OCI-LY1 (cell line): ENCODE data around the gene PLEKHG3.

Experiments used
- H2AFZ ChIP-seq: fragments of 200-600 bp; sonication (generic), shearing (Covaris generic); 2 replicates; pipeline ENCODE4 v1.6.0; 2014; ENCODE audit warnings: antibody characterized with exemption, mild to moderate bottlenecking, low read length
- H3F3A ChIP-seq: fragments of 200-600 bp; sonication (generic), shearing (Covaris generic); 2 replicates; pipeline ENCODE4 v1.6.0; 2014; ENCODE audit warnings: mild to moderate bottlenecking, antibody characterized with exemption, low read length, moderate library complexity; ENCODE audit not compliant: insufficient read depth
- H3K27ac ChIP-seq: fragments of 200-600 bp; sonication (generic); 2 replicates; pipeline ENCODE4 v1.5.1; 2014; ENCODE audit warnings: low read length, mixed run types, mild to moderate bottlenecking, low read depth; ENCODE audit not compliant: poor library complexity, severe bottlenecking
- H3K27me3 ChIP-seq: fragments of 200-600 bp; sonication (generic); 2 replicates; pipeline ENCODE4 v1.6.0; 2014; ENCODE audit warnings: antibody characterized with exemption, mild to moderate bottlenecking, low read length, moderate library complexity; ENCODE audit not compliant: insufficient read depth
- H3K36me3 ChIP-seq: fragments of 200-600 bp; sonication (generic); 2 replicates; pipeline ENCODE4 v1.6.1; 2014; ENCODE audit warnings: mild to moderate bottlenecking, antibody characterized with exemption, low read length, moderate library complexity, mixed read lengths; ENCODE audit not compliant: insufficient read depth
- H3K4me1 ChIP-seq: fragments of 200-600 bp; sonication (generic); 2 replicates; pipeline ENCODE4 v1.5.1; 2014; ENCODE audit warnings: mild to moderate bottlenecking, low read length, moderate library complexity; ENCODE audit not compliant: insufficient read depth, severe bottlenecking
- H3K4me2 ChIP-seq: fragments of 200-600 bp; sonication (generic), shearing (Covaris generic); 2 replicates; pipeline ENCODE4 v1.6.1; 2014; ENCODE audit warnings: low read length
- H3K4me3 ChIP-seq: fragments of 200-600 bp; sonication (generic); 2 replicates; pipeline ENCODE4 v1.5.1; 2014; ENCODE audit warnings: low read length, low read depth, mild to moderate bottlenecking, mixed read lengths; ENCODE audit not compliant: poor library complexity, severe bottlenecking
- H3K79me2 ChIP-seq: fragments of 200-600 bp; shearing (Covaris generic); 2 replicates; pipeline ENCODE4 v1.6.1; 2016; ENCODE audit warnings: mixed run types, low read length, mixed read lengths; ENCODE audit not compliant: insufficient read depth
- H3K9ac ChIP-seq: fragments of 200-600 bp; sonication (generic), shearing (Covaris generic); 2 replicates; pipeline ENCODE4 v1.6.1; 2014; ENCODE audit warnings: mild to moderate bottlenecking, low read length, mixed read lengths
- H3K9me2 ChIP-seq: fragments of 200-600 bp; sonication (generic), shearing (Covaris generic); 2 replicates; pipeline ENCODE4 v1.6.1; 2014; ENCODE audit warnings: low read depth, mild to moderate bottlenecking, low read length, mixed read lengths
- H3K9me3 ChIP-seq: fragments of 200-600 bp; shearing (Covaris generic); 2 replicates; pipeline ENCODE4 v1.6.1; 2014; ENCODE audit warnings: low read length, mixed read lengths
- H4K20me1 ChIP-seq: fragments of 200-600 bp; sonication (generic), shearing (Covaris generic); 2 replicates; pipeline ENCODE4 v1.6.0; 2016; ENCODE audit warnings: mild to moderate bottlenecking, low read length; ENCODE audit not compliant: insufficient read depth
- CTCF ChIP-seq: fragments of 200-600 bp; sonication (generic), shearing (Covaris generic); IDR thresholded peaks from 2 replicates; pipeline ENCODE4 v1.5.1; 2017; ENCODE audit warnings: mild to moderate bottlenecking, antibody characterized with exemption, low read length, moderate library complexity, mixed read lengths
- EZH2 ChIP-seq: fragments of 200-600 bp; sonication (generic), shearing (Covaris generic); IDR thresholded peaks from 2 replicates; pipeline ENCODE4 v1.8.0; 2017; ENCODE audit warnings: borderline replicate concordance, mixed run types, mild to moderate bottlenecking, antibody characterized with exemption, low read length, moderate library complexity, mixed read lengths

The PLEKHG3 gene

GRCh38 chr14:64778104-64778754 lies 74.0 kb downstream of the PLEKHG3 start:
- no peaks in the 10 kb centered on the region for H3K79me2 ChIP-seq
- peaks cover 14% of the 10 kb centered on the region for H3K27me3 ChIP-seq
- H3K4me3 ChIP-seq, result no peak overlapping the region
- no peak overlapping the region for H3K9ac ChIP-seq
- no peak overlapping the region for H3K4me2 ChIP-seq
- no peak overlapping the region for H3K27ac ChIP-seq
- no peaks in the 10 kb centered on the region for H3K4me1 ChIP-seq
- H4K20me1 ChIP-seq, result no peaks in the 10 kb centered on the region
- TF ChIP-seq EZH2 (no peak), CTCF (no peak)
- H2AFZ ChIP-seq, result no peak overlapping the region
- H3F3A ChIP-seq, result no peaks in the 10 kb centered on the region
- no peaks in the 10 kb centered on the region for H3K9me2 ChIP-seq
- H3K36me3 ChIP-seq, result no peaks in the 10 kb centered on the region
- no peaks in the 10 kb centered on the region for H3K9me3 ChIP-seq

GRCh38 chr14:64779472-64779871 lies 75.2 kb downstream of the PLEKHG3 start:
- Histone ChIP-seq H3K9me3 (no peaks in the 10 kb centered on the region), H3K4me3 (no peak overlapping the region), H3K9ac (no peak overlapping the region)

GRCh38 chr14:64782196-64782595 lies 78.0 kb downstream of the PLEKHG3 start:
- H3K4me3 ChIP-seq, result no peak overlapping the region
- no peak overlapping the region for H3K27ac ChIP-seq
- H3K9ac ChIP-seq, result no peak overlapping the region
- no peaks in the 10 kb centered on the region for H3K79me2 ChIP-seq
- peaks cover 9% of the 10 kb centered on the region; the same call in 1 of the 2 replicates for H3K27me3 ChIP-seq
- no peaks in the 10 kb centered on the region for H3K9me2 ChIP-seq
- no peaks in the 10 kb centered on the region for H3F3A ChIP-seq
- H3K4me1 ChIP-seq, result no peaks in the 10 kb centered on the region
- TF ChIP-seq EZH2, result no peak
- TF ChIP-seq CTCF, result no peak
- H4K20me1 ChIP-seq, result no peaks in the 10 kb centered on the region
- no peak overlapping the region for H3K4me2 ChIP-seq
- H3K36me3 ChIP-seq, result no peaks in the 10 kb centered on the region
- H3K9me3 ChIP-seq, result no peaks in the 10 kb centered on the region
- no peak overlapping the region for H2AFZ ChIP-seq

More at GRCh38 chr14:64779472-64779871, 75.2 kb downstream of the PLEKHG3 start:
- no peaks in the 10 kb centered on the region for H3K36me3 ChIP-seq
- no peaks in the 10 kb centered on the region for H4K20me1 ChIP-seq
- H3K27me3 ChIP-seq, result peaks cover 14% of the 10 kb centered on the region; the same call in 1 of the 2 replicates
- TF ChIP-seq EZH2, result no peak
- TF ChIP-seq CTCF, result no peak
- H3K9me2 ChIP-seq, result no peaks in the 10 kb centered on the region
- H3K79me2 ChIP-seq, result no peaks in the 10 kb centered on the region
- H3K27ac ChIP-seq, result no peak overlapping the region
- H3K4me1 ChIP-seq, result no peaks in the 10 kb centered on the region
- no peak overlapping the region for H2AFZ ChIP-seq
- H3F3A ChIP-seq, result no peaks in the 10 kb centered on the region
- no peak overlapping the region for H3K4me2 ChIP-seq
